GM20000 (cell line): ENCODE results near the gene SLBP.

Experiments used
- DNase-seq: peaks from one replicate; pipeline ENCODE4 v3.0.0; 2012; ENCODE audit warnings: low spot score
- CTCF ChIP-seq: IDR thresholded peaks from 2 replicates; pipeline ENCODE4 v1.5.1; 2012; ENCODE audit warnings: mild to moderate bottlenecking, control low read depth; ENCODE audit errors: extremely low read depth, missing control alignments

Gene SLBP

GRCh38 chr4:1685235-1686150 is 26.6 kb downstream of the SLBP start:
- DNase-seq = no peak
- TF ChIP-seq CTCF = no peak

- no peak for DNase-seq
- no peak for TF ChIP-seq CTCF
Measured at GRCh38 chr4:1684506-1685234, 27.4 kb downstream of the SLBP start.

GRCh38 chr4:1683736-1684505 is 28.2 kb downstream of the SLBP start, which contains the start of gene FAM53A:
Gene FAM53A (minus strand): TSS chr4:1684313. CDS start chr4:1668741, 15,572 bp downstream.
- DNase-seq = peak; percentile 99
- no peak for TF ChIP-seq CTCF

- no peak for TF ChIP-seq CTCF
- DNase-seq = no peak
Measured at GRCh38 chr4:1683261-1683735, 28.8 kb downstream of the SLBP start.

- DNase-seq = no peak
- TF ChIP-seq CTCF = no peak
Measured at GRCh38 chr4:1682860-1683259, 29.3 kb downstream of the SLBP start.

- TF ChIP-seq CTCF = no peak
- no peak for DNase-seq
Measured at GRCh38 chr4:1678244-1678643, 33.9 kb downstream of the SLBP start.
